KOPT-K1 (cell line): ENCODE results near the gene RASA2.

ENCODE experiments used
- H3K27ac ChIP-seq: fragments of 200-600 bp; sonication (generic); 2 replicates; pipeline ENCODE4 v1.5.1; 2016; ENCODE audit warnings: antibody characterized with exemption, mild to moderate bottlenecking, low read depth, low read length; ENCODE audit not compliant: poor library complexity, severe bottlenecking
- H3K36me3 ChIP-seq: fragments of 200-600 bp; sonication (generic); 2 replicates; pipeline ENCODE4 v1.5.1; 2017; ENCODE audit warnings: antibody characterized with exemption, mild to moderate bottlenecking, low read length, moderate library complexity; ENCODE audit not compliant: insufficient read depth
- H3K9me3 ChIP-seq: fragments of 200-600 bp; sonication (generic); 2 replicates; pipeline ENCODE4 v1.5.1; 2017; ENCODE audit warnings: antibody characterized with exemption, low read length, mild to moderate bottlenecking; ENCODE audit not compliant: insufficient read depth, poor library complexity, severe bottlenecking

The RASA2 gene

DNA sequence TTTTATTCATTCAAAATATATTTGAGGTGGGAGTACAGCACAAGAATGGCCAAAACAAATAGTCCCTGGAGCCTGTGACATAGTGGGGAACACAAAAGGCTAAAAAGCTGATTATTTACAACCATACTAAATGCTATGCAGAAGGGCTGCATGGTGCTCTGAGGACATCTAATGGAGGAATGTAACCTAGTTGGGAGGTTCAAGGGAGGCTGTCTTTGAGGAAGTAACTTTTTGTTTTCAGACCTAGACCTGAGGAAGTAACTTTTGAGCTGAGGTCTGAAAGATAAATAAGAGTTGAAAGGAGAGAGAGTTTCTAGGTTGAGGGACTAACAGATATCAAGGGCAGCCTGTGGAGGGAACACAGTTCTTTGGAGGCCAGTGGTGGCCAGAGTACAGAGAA lies 34.8 kb upstream of the RASA2 start:
- no peak overlapping the region for H3K27ac ChIP-seq
- H3K36me3 ChIP-seq = no peaks in the 10 kb centered on the region
- no peaks in the 10 kb centered on the region for H3K9me3 ChIP-seq

DNA sequence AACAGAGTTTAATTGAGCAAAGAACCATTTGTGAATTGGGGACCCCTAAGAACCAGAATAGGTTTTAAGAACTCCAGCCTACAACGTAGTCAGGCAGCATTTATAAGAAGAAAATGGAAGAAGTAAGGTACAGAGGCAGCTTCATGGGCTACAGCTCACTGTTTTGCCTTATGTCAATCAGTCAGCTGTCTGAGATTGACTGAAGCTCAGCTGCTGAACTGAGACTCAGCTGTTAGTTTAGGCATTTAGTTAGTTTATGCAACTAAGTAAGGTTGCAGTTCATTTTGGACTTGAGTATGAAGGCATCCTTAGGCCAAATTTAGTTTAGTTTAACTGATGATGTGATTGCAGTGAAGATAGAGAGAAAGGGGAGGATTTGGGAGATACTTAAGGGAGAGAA lies 34.1 kb upstream of the RASA2 start:
- Histone ChIP-seq H3K9me3 (no peaks in the 10 kb centered on the region), H3K36me3 (no peaks in the 10 kb centered on the region), H3K27ac (no peak overlapping the region)

DNA sequence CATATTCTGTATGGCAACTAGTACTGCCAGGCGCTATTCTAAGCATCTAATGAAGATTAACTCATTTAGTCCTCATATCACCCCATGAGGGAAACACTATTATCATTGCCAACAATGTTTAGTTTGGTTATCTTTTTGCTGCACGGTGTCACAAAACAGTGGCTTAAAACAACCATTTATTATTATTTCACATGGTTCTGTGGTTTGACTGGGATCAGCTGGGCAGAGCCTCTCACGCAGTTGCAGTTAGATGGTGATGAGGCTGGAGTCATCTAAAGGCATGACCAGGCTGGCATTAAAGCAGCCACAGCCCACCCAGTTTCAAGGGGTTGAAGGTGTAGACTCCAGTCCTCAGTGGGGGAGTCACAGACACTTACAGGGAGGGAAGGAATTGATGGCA lies 32.8 kb upstream of the RASA2 start:
- Histone ChIP-seq H3K9me3 (no peaks in the 10 kb centered on the region), H3K36me3 (no peaks in the 10 kb centered on the region), H3K27ac (no peak overlapping the region)

DNA sequence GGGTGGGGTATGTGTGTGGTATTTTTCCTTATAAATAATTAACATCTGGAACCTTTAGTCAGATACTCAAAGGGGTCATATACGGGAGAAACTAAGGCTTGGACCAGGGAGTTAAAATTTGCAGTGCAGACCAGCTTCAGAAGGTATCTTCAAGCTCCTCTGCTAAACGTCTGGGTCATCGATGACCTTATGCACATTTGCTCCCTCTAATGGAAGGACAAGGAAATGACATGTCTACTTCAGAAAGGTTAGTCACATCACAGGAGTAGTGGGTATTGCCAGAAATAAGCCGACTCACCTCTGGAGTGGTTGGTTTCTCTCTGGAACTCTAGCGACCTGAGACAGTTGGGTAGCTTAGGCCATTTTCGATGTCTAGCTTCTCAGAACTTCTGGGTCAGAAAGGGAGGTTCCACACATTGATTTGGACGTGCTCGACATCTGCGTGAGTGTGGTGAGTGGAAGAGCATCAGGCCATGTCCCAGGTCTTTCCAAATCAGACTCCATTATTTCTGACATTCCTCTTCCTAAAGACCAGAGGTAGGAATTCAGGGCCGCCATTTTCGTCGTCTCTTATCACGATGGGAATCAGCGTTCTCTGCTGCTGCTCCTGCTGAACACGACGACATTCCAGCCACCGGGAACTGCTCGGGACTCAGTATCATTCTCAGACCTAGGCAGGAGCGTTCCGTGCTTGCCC lies 31.8 kb upstream of the RASA2 start:
- Histone ChIP-seq H3K36me3 (no peaks in the 10 kb centered on the region), H3K27ac (no peak overlapping the region), H3K9me3 (no peaks in the 10 kb centered on the region)

DNA sequence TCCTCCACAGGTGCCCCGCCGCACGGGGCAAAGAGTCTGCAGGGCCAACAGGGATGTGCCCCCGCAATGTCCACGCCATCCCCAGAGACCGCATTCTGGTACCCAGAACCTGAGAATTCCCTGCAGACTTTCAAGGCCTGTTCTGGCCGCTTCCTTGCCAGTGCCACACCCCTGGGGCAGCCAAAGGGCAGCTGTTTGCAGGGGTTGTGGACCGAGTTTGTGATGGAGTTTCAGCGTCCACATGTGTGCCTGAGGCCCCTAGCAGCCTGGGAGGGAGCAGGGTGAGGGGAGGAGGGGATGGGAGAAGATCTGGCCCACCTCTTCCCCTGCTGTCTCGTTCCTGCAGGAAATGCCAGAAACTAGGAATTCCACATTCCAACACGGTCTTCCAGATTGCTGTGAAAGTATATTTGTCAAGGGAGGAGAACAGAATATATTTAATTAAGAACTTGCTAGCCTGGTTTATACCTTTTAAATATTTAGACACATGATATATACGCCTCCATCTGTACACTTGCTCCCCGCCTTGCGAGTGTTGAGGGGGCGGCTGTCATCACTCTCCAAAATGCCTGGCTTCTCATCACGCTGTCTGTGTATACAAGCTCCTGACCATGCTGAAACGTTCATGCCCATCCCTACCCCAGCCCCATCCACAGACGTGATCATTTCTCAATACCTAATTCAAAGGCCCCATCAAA lies 31.1 kb upstream of the RASA2 start:
- Histone ChIP-seq H3K27ac (no peak overlapping the region), H3K9me3 (no peaks in the 10 kb centered on the region), H3K36me3 (no peaks in the 10 kb centered on the region)

DNA sequence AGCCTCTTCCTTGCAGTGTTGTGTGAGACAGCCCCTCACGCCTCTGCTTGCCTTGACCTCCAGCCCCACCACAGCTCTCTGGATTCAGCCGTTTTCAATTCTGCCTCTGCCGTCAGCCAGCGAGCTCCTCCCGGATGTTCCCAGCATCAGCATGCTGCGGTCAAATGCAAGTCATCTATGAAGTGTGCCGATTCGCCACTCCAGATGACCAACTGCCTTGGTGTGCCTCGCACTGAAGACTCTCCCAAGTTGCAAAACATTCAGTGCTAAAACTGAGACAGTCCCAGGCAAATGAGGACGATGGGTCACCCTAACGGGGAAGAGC lies 30.6 kb upstream of the RASA2 start:
- Histone ChIP-seq H3K9me3 (no peaks in the 10 kb centered on the region), H3K27ac (no peak overlapping the region), H3K36me3 (no peaks in the 10 kb centered on the region)

DNA sequence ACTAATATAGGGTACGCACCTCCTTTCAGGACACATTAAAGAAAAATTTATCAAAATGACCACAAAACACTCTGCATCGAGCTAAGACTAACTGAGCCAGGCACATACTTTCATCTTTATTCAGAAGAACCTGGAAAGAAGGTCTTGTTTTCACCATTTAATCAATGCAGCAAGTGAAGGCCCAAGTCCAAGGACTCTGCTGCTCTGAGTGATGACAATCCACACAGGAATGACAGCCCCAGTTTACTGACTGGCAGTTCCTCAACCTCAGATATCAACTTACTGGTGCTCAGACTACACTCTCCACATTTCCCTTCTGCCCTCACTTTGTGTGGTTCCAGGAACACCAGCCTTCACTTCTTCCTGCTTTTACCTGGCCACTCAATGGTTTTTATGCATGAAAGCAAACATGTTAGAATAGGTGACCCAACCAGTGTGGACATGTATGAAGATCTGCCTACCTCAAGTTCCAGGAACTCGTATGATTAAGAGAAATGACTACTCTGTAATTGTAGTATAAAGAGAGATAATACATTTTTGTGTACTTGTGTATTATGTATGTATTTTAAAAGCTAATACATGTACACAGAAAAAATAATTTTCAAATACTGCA lies 29.1 kb upstream of the RASA2 start:
- H3K36me3 ChIP-seq = no peaks in the 10 kb centered on the region
- H3K9me3 ChIP-seq = no peaks in the 10 kb centered on the region
- no peak overlapping the region for H3K27ac ChIP-seq

DNA sequence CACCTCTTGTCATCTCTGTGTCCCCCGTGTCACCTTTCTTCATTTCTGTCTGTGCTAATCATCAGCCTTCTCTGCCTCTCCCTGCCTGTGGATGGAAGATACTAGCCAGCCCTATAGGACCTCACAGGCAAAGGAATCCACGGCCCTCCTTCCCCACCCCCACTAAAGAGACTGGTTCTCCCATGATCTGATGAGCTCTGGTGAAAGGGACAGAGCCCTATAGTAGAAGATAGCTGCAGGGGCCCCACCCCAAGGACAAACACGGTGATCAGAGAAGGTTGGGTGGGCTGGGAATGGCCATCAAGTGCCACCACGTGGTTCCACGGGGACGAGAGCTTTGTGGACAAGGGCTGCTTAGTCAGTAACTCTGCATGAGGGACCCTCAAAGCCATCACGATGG lies 27.8 kb upstream of the RASA2 start:
- H3K27ac ChIP-seq = no peak overlapping the region

DNA sequence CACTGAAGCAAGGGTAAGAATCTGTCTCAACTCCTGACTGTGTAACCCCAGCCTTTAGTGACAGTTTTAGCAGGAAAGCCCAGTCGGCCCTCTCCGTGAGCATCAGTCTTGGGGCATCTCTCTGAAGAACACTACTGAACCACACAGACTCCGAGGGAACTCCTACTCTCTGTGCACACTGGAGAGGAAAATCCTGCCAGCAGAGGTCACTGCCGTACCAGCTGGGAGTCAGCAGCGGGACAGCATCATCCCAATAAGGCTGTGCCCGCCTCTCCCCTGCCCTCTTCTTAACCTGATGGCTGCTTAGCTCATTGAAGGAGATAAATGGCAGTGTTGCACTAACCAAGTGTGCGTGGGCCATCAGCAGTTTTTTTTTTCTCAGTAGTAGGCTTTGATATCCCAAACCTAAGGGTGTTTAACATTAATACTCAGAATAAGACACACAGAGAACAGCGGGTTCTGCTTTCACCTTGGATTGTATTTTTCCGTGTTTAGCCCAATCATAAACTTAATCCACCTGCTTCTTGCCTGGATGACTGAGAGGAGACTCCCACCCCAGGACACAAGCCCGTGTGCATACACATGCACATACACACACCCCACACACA lies 26.6 kb upstream of the RASA2 start:
- H3K27ac ChIP-seq = no peak overlapping the region
- peaks cover 16% of the 10 kb centered on the region for H3K9me3 ChIP-seq

More for the DNA sequence above, 27.8 kb upstream of the RASA2 start:
- Histone ChIP-seq H3K36me3 (no peaks in the 10 kb centered on the region), H3K9me3 (peaks cover 7% of the 10 kb centered on the region)

DNA sequence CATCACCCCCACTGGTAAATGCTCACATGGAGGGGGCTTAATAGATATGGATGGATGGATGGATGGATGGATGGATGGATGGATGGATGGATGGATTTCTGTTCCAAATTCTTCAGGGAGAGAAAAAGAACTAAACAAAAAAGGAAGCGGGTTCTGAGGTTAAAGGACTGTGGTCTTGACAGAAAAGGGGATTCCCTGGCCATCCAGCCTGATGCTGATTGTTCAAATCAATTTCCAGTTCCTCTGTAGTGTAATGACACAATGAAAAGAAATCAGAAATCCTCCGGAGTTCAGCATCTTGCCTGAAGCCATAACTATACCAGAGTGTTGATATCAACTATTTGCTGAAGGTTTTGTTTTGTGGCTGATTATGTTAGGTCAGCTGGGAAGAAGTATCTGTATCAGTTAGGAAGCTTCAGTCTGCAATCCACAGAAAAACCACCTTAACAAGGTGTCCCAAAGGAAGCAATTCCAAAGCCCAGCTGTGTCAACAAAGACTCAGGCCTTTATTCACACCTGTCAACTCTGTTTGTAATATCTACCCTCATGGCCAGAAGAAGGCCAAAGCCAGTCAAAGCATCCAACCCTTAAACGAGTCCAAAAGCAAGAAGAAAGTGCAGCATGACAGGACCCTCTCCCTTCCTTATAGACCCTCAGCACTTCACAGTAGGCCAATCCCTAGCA lies 24.5 kb upstream of the RASA2 start:
- Histone ChIP-seq H3K27ac (no peak overlapping the region), H3K36me3 (no peaks in the 10 kb centered on the region), H3K9me3 (peaks cover 16% of the 10 kb centered on the region)

More for the DNA sequence above, 26.6 kb upstream of the RASA2 start:
- no peaks in the 10 kb centered on the region for H3K36me3 ChIP-seq

DNA sequence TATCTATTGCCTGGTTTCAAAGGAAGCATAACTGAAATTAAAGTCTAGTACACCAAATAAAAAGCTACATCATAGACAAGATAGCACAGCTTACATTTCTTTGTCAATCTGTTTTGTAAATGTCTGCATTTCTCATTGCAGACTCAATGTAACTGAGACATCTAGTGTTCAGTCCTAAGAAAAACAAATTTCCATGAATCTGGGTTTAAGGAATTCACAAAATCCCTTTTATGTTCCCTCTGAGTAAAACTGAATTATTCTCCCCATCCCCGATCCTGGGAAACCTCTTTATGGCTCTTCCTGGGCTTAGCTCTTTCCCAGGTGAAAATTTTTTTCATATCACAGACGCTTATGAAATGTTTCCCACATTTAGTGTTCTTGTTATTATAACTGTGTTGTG lies 21.6 kb upstream of the RASA2 start:
- Histone ChIP-seq H3K9me3 (peaks cover 16% of the 10 kb centered on the region), H3K36me3 (no peaks in the 10 kb centered on the region), H3K27ac (no peak overlapping the region)

DNA sequence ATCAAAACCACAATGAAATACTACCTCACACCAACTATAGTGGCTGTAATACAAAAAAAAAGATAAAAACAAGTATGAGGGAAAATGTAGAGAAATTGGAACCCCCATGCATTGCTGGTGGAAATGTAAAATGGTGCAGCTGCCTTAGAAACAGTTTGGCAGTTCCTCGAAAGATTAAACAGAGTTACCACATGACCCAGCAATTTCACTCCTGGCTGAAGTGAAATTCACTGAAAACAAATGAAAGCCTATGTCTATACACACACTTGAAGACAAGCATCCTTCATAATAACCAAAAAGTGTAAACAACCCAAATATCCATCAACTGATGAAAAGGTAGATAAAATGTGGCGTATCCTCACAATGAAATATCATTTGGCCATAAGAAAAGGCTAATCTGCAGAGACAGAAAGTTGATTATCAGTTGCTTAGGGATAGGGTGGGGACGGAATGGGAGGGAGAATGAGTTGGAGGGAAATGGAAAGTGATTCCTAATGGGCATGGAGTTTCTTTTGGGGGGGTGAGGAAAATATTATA lies 20.1 kb upstream of the RASA2 start:
- H3K27ac ChIP-seq = no peak overlapping the region
- H3K36me3 ChIP-seq = no peaks in the 10 kb centered on the region
- H3K9me3 ChIP-seq = peaks cover 16% of the 10 kb centered on the region

DNA sequence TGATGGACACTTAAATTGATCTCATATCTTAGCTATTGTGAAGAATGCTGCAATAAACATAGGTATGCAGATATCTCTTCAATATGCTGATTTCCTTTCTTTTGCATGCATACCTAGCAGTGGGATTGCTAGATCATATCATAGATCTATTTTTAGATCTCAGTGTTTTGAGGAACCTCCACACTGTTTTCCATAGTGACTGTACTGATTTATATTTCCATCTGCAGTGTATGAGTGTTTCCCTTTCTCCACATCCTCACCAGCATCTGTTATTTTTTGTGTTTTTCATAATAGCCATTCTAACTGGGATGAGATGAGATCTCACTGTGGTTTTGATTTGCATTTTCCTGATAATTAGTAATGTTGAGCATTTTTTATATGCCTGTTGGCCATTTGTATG lies 17.1 kb upstream of the RASA2 start:
- Histone ChIP-seq H3K27ac (no peak overlapping the region), H3K36me3 (no peaks in the 10 kb centered on the region), H3K9me3 (peaks cover 1% of the 10 kb centered on the region)

DNA sequence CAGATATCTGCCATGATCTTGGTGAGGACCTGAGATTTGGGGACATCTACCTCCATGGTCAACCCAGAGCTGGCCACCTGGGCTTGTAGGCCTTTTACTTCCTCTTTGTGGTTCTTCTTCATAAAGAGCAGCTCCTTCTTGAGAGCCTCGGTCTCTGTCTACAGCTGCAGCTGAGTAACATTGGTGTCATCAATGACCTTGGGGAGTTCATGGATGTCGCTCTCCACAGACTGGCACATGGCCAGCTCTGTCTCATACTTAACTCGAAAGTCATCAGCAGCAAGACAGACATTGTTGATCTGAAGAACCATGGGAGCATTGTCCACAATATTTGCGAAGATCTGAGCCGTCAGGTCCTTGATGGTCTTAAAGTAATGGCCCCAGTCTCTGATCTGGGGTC lies 15.7 kb upstream of the RASA2 start:
- H3K36me3 ChIP-seq = no peaks in the 10 kb centered on the region
- no peaks in the 10 kb centered on the region for H3K9me3 ChIP-seq
- no peak overlapping the region for H3K27ac ChIP-seq

DNA sequence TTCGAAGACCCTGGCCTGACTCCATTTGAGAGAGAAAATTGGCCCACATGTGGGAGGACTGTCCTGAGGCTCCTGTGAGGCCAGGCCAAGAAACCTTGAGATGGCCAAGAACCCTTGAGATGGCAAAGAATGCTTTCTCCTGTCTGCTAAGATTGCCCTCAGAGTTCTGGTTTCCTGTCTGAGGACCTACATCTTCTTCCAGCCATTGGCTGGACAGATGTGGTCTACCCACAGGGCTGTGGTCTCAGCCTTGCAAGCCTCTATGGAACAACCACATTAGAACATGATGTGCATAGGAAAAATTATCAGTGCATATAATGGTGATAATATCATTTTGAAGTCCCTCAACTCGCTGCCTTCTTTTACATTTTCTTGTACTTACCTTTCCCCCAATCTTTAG lies 10.8 kb upstream of the RASA2 start:
- Histone ChIP-seq H3K9me3 (no peaks in the 10 kb centered on the region), H3K36me3 (no peaks in the 10 kb centered on the region), H3K27ac (no peak overlapping the region)
